Sigmoid colon (tissue), 7 donors: Measurements from ENCODE around the gene MYO9A. TPM values are rescaled to one million over a fixed set of nuclear protein-coding genes. Genes with fewer than 3 reads are reported as not detected.

Experiments
- DNase-seq: peaks from one replicate; pipeline ENCODE4 v3.0.0-alpha.2; 2019
- H3K27ac ChIP-seq, 4 donors: fragments of 200-600 bp; sonication (generic); one replicate each; pipeline ENCODE4 v1.5.1; 2016 to 2019; ENCODE audit warnings: mild to moderate bottlenecking in 1 of 4
- H3K27me3 ChIP-seq, 3 donors: fragments of 200-600 bp; sonication (generic); one replicate each; pipeline ENCODE4 v1.5.1; 2019; ENCODE audit warnings: mild to moderate bottlenecking in 1 of 3
- H3K36me3 ChIP-seq, 4 donors: fragments of 200-600 bp; sonication (generic); one replicate each; pipeline ENCODE4 v1.5.1; 2016 to 2019
- H3K4me1 ChIP-seq, 4 donors: fragments of 200-600 bp; sonication (generic); one replicate each; pipeline ENCODE4 v1.5.1; 2017 to 2019
- H3K4me3 ChIP-seq, 4 donors: fragments of 200-600 bp; sonication (generic); one replicate each; pipeline ENCODE4 v1.5.1; 2017 to 2019; ENCODE audit warnings: mild to moderate bottlenecking in 2 of 4, moderate library complexity in 1 of 4
- H3K9me3 ChIP-seq, 4 donors: fragments of 200-600 bp in 3 of 4; sonication (generic) in 3 of 4; one replicate each; pipeline versions ENCODE4 v1.5.1 to v1.6.1; 2013 to 2019
- EP300 ChIP-seq, 4 donors: sonication (generic); formaldehyde crosslinking; IDR thresholded peaks; one replicate each; pipeline ENCODE4 v1.6.1; 2017; ENCODE audit warnings: antibody characterized with exemption in 4 of 4
- POLR2A ChIP-seq, 2 donors: fragments of 450-650 bp; IDR thresholded peaks; one replicate each; pipeline ENCODE4 v1.6.1; 2016; ENCODE audit warnings: antibody characterized with exemption in 2 of 2, mild to moderate bottlenecking in 2 of 2, moderate library complexity in 2 of 2
- POLR2AphosphoS5 ChIP-seq, 4 donors: sonication (generic); formaldehyde crosslinking; IDR thresholded peaks; one replicate each; pipeline ENCODE4 v1.6.1; 2017; ENCODE audit warnings: antibody characterized with exemption in 4 of 4
- WGBS, 2 donors: extraction: QIAGEN DNeasy Blood & Tissue Kit; methylation state at CpG; one replicate each; pipeline ENCODE4 v1.1.7; 2013; 5-methylcytosine and 5-hydroxymethylcytosine counted together
- intact Hi-C: fragments of 100-400 bp; cut with DNase I; formaldehyde crosslinking; loops from one replicate; pipeline ENCODE4 v1.15.1; 2023
- polyA plus RNA-seq, 3 donors: library from polyadenylated mRNA; stranded (reverse); fragments of 200-250 nt; gene quantifications; one replicate each; pipeline ENCODE4 v1.2.3, GENCODE V29; 2013
- total RNA-seq, 4 donors: library from RNA; depleted of rRNA; stranded (reverse); fragments of >200 nt; gene quantifications; one replicate each; pipeline ENCODE4 v1.1.0, GENCODE V29; 2016
- TF ChIP-seq, protein P1 (sequence below), 4 experiments: fragments of 450-650 bp in 3 of 4; fragments of 200-600 bp in 1 of 4; IDR thresholded peaks; one replicate each; pipeline ENCODE4 v1.5.1; 2016 to 2019; ENCODE audit warnings: antibody characterized with exemption in 4 of 4, mild to moderate bottlenecking in 3 of 4, moderate library complexity in 2 of 4
- donor health status: healthy with polysubstance abuse.
- donor health status: Bipolar disorder and iron deficiency.
- donor health status: healthy.

MYO9A gene
- total and polyA plus RNA-seq, 7 donors: 3.0 to 80.0 (median 55.8) TPM

DNA sequence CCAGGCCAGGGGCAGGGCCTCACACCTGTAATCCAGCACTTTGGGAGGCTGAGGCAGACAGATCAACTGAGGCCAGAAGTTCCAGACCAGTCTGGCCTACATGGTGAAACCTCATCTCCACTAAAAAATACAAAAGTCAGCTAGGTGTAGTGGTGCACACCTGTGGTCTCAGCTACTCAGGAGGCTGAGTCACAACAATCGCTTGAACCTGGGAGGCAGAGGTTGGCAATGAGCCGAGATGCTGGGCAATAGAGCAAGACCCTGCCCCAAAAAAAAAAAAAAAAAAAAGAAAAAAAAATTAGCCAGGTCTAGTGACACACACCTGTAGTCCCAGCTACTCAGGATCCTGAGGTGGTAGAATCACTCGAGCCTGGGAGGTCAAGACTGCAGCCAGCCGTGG lies 18.8 kb downstream of the MYO9A start:
- no peak for TF ChIP-seq POLR2AphosphoS5 (IDR thresholded peaks at IDR 0.05)
- TF ChIP-seq POLR2A (IDR thresholded peaks at IDR 0.05): no peak
- no peak for TF ChIP-seq EP300 (IDR thresholded peaks at IDR 0.05)
- TF ChIP-seq, protein P1, sequence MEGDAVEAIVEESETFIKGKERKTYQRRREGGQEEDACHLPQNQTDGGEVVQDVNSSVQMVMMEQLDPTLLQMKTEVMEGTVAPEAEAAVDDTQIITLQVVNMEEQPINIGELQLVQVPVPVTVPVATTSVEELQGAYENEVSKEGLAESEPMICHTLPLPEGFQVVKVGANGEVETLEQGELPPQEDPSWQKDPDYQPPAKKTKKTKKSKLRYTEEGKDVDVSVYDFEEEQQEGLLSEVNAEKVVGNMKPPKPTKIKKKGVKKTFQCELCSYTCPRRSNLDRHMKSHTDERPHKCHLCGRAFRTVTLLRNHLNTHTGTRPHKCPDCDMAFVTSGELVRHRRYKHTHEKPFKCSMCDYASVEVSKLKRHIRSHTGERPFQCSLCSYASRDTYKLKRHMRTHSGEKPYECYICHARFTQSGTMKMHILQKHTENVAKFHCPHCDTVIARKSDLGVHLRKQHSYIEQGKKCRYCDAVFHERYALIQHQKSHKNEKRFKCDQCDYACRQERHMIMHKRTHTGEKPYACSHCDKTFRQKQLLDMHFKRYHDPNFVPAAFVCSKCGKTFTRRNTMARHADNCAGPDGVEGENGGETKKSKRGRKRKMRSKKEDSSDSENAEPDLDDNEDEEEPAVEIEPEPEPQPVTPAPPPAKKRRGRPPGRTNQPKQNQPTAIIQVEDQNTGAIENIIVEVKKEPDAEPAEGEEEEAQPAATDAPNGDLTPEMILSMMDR (IDR thresholded peaks at IDR 0.05): no peak
- H3K4me1 ChIP-seq: peaks cover 0 to 16% (median 7%) of the 10 kb centered on the region in 4 donors
- no peak for DNase-seq
- WGBS, 2 donors: 97% methylated on average over 4 of the region's 4 CpGs
- no peak overlapping the region for H3K27ac ChIP-seq
- intact Hi-C loops: no loop called here
- no peaks in the 10 kb centered on the region for H3K9me3 ChIP-seq
- H3K4me3 ChIP-seq: no peak overlapping the region
- no peaks in the 10 kb centered on the region for H3K27me3 ChIP-seq
- H3K36me3 ChIP-seq: peaks cover 0 to 5% (median 1%) of the 10 kb centered on the region in 4 donors

DNA sequence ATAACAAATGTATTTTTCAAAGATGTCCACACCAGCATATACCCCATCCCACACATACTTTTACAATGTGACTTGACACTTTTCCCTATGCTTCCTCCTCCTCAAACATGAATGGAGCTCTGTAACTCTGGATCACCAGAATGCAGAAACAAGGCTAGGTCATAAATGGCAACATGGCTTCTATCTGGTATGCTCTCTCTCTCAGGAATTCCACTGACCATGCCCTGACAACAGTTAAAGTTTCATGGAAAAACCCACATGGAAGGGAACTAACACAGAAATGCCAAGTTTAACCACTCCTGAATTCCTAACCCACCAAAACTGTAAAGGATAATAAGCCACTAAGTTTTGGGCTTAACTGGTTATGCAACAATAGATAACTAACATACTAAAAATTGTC lies 19.9 kb downstream of the MYO9A start:
- no peak overlapping the region for H3K4me3 ChIP-seq
- TF ChIP-seq, protein P1 (IDR thresholded peaks at IDR 0.05): no peak
- TF ChIP-seq POLR2A (IDR thresholded peaks at IDR 0.05) (no peak), EP300 (IDR thresholded peaks at IDR 0.05) (no peak), POLR2AphosphoS5 (IDR thresholded peaks at IDR 0.05) (no peak)
- H3K27me3 ChIP-seq: no peaks in the 10 kb centered on the region
- peaks cover 0 to 5% (median 1%) of the 10 kb centered on the region in 4 donors for H3K36me3 ChIP-seq
- intact Hi-C loops: no loop called here
- H3K9me3 ChIP-seq: no peaks in the 10 kb centered on the region
- no peak overlapping the region for H3K27ac ChIP-seq
- peaks cover 0 to 6% (median 1%) of the 10 kb centered on the region in 4 donors for H3K4me1 ChIP-seq
- DNase-seq: no peak

DNA sequence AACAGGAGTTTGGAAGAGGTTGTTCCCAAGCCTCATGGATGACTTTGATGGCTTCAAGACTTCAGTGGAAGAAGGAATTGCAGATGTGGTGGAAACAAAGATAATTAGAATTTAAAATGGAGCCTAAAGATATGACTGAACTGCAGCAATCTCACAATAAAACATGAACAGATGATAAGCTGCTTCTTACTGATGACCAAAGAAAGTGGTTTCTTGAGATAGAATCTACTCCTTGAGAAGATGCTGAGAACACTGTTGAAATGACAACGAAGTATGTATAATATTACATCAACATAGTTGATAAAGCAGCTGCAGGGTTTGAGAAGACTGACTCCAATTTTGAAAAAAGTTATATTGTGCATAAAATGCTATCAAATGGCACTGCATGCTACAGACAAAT lies 21.2 kb downstream of the MYO9A start:
- TF ChIP-seq EP300 (IDR thresholded peaks at IDR 0.05) (no peak), POLR2A (IDR thresholded peaks at IDR 0.05) (no peak), POLR2AphosphoS5 (IDR thresholded peaks at IDR 0.05) (no peak)
- TF ChIP-seq, protein P1 (IDR thresholded peaks at IDR 0.05): no peak

DNA sequence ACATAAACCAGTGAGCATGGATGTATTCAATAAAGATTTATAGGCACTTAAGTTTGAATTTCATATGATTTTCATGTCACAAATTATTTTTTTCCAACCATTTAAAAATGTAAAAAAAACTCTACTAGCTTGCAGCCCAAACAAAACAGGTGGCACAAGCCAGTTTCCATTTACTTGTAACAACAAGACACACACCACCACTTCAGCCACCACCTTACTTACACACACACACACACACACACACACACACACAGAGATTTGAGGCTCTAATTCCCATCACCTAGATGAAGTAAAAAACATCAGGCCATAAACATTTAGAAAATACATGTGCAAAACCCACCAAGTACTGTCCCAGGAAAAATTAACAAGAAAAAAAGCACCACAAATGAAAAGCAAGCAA lies 25.3 kb downstream of the MYO9A start:
- Histone ChIP-seq H3K4me3 (no peak overlapping the region), H3K36me3 (peaks cover 0 to 5% (median 1%) of the 10 kb centered on the region in 4 donors), H3K9me3 (no peaks in the 10 kb centered on the region), H3K27ac (no peak overlapping the region), H3K27me3 (no peaks in the 10 kb centered on the region), H3K4me1 (peaks cover 0 to 9% (median 3%) of the 10 kb centered on the region in 4 donors)
- intact Hi-C loops: no loop called here
- TF ChIP-seq, protein P1 (IDR thresholded peaks at IDR 0.05): no peak
- no peak for TF ChIP-seq POLR2AphosphoS5 (IDR thresholded peaks at IDR 0.05)
- TF ChIP-seq EP300 (IDR thresholded peaks at IDR 0.05): no peak
- TF ChIP-seq POLR2A (IDR thresholded peaks at IDR 0.05): no peak
- no peak for DNase-seq

More for the DNA sequence above, 21.2 kb downstream of the MYO9A start:
- Histone ChIP-seq H3K27ac (no peak overlapping the region), H3K36me3 (peaks cover 0 to 5% (median 1%) of the 10 kb centered on the region in 4 donors), H3K4me3 (no peak overlapping the region), H3K9me3 (no peaks in the 10 kb centered on the region), H3K27me3 (no peaks in the 10 kb centered on the region), H3K4me1 (peaks cover 0 to 9% (median 1%) of the 10 kb centered on the region in 4 donors)
- intact Hi-C loops: no loop called here
- WGBS, 2 donors: 95 to 97% methylated on average over 1 of the region's 1 CpG
- no peak for DNase-seq

DNA sequence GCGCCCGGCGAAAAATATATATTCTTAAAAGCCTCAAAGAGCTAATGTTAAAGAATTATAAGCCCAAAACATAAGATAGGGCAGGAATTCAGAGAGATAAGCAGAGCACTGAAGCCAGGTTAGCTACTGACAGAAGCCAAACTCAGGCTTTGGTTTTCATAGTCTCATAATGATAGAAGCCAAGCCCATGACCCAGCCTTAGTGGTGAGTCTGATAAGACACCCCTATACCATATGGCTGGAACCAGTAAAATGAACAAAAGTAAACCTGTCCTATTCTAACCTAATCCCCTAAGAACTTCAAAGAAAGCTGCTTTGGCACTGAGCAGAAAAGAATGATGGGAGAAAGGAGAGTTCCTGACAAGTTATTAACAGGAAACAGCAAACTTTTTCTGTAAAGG lies 25.9 kb downstream of the MYO9A start:
- TF ChIP-seq POLR2AphosphoS5 (IDR thresholded peaks at IDR 0.05) (no peak), EP300 (IDR thresholded peaks at IDR 0.05) (no peak), POLR2A (IDR thresholded peaks at IDR 0.05) (no peak)
- TF ChIP-seq, protein P1 (IDR thresholded peaks at IDR 0.05): no peak
- Histone ChIP-seq H3K27ac (no peak overlapping the region), H3K4me3 (no peak overlapping the region), H3K9me3 (no peaks in the 10 kb centered on the region), H3K27me3 (no peaks in the 10 kb centered on the region), H3K36me3 (peaks cover 0 to 5% (median 1%) of the 10 kb centered on the region in 4 donors), H3K4me1 (peaks cover 0 to 9% (median 3%) of the 10 kb centered on the region in 4 donors)
- intact Hi-C loops: no loop called here
- WGBS, 2 donors: 97 to 99% methylated on average over 3 of the region's 3 CpGs
- DNase-seq: no peak
